Measurements from ENCODE around the gene SYDE2.
"Not testable (repeated sequence)": the region's sequence is repeated elsewhere in the genome, so short reads cannot be mapped to it uniquely, and the experiment has no call there.

The SYDE2 gene

GRCh38 chr1:85216697-85217096 is 15.9 kb upstream of the SYDE2 start:
- DNase-seq = no peak

GRCh38 chr1:85214654-85215053 is 13.8 kb upstream of the SYDE2 start:
- no peak for DNase-seq

GRCh38 chr1:85208488-85208887 is 7.7 kb upstream of the SYDE2 start:
- DNase-seq = no peak

DNA sequence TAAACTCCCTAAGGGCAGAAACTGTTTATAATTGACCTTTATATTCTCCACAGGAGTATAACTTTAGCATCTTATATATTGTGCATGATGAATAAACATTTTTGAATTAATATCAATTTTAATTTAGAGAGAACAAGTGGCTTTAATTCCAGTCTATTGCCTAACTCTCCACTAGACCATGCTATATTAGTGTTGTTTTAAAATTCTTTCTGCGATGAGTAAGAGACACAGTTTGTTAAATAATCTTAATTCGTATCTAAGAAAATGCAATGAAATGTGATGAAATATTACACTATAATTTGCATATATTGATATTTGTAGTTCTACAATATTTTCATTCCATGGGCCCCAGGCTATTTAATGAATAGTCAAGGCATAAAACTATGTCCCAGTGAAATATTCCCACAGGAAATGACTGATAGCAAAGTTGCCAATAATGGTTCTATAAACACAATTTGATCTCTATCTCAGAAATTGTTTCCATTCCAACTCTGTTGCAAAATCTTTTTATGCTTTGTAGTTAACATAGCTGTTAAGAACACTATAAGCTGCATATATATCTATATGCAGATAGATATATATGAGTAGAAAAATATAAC is 2.9 kb upstream of the SYDE2 start:
- no peak for DNase-seq

GRCh38 chr1:85202864-85203255 is 2.0 kb upstream of the SYDE2 start:
- no peak for DNase-seq

DNA sequence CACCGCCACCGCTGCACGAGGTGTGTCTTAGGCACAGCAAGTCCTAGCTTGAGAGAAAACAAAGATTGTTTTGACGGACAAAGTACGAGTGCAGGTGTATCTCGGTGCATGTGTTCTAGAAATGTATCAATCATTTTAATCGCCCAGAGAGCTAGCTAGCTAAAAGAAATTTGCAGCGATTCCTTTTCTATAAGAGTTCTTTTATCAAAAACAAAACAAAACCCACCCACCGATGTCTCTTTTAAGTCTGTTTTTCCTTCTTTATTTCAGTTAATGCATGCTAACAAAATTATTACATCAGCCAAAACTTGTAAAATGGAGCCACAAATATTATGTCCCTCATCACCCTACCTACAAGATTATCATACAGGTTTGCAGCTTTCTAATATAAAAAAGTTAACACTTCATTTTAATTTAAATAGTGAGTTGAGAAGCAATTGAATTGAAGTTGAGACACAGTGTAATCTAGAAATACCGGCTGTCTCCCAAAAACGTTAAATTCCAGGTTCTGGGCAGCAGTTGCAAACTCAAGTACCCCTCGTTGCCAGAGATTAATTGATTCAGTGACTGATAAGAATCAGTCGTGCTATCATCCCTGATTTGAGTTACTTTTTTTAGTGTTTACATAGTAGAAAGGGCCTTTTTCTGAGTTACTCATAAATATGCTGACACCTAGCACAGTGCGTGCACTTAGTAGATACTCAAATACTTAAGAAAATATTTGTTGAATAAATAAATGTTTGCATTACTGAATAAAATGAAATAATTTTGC is 1.5 kb upstream of the SYDE2 start:
- no peak for DNase-seq

- no peak for DNase-seq
Measured at GRCh38 chr1:85201340-85202091, 700 bp upstream of the SYDE2 start.

GRCh38 chr1:85199667-85200462 is 951 bp downstream of the SYDE2 start:
- DNase-seq = no peak

GRCh38 chr1:85198864-85199263 is 2.0 kb downstream of the SYDE2 start:
- DNase-seq = no peak

GRCh38 chr1:85196358-85196757 is 4.5 kb downstream of the SYDE2 start:
- no peak for DNase-seq

- DNase-seq = no peak
Measured at GRCh38 chr1:85195703-85196102, 5.1 kb downstream of the SYDE2 start.

DNA sequence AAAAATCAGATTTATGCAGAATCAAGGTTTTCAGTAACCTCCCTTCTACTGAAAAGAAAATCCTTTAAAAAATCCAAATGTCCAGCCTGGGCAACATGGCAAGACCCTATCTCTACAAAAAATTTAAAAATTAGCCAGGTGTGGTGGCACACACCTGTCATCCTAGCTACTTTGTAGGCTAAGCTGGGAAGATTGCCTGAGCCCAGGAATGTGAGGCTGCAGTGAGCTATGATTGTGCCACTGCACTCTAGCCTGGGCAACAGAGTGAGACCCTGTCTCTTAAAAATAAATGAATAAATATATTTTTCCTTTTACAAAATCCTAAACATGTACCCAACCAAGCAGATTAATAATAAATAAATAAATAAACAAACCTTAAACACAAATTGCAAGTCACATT is 8.7 kb downstream of the SYDE2 start:
- not testable (repeated sequence) for DNase-seq

DNA sequence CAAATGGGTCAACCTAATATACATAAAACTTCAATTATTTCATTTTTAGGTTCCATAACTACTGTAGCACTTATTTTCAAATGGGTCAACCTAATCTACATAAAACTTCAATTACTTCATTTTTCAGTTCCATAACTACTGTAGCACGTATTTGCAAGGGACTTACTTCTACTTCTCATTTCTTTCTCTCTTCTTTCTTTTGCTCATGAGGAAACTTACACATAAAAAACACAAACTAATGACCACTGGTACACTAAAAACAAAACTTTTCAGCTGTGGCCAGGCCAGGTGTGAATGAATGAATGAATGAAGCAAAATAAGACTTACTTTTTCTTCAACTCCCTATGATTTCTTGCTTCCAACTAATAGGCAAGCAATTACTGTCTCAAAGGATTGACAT is 11.7 kb downstream of the SYDE2 start:
- DNase-seq = no peak

DNA sequence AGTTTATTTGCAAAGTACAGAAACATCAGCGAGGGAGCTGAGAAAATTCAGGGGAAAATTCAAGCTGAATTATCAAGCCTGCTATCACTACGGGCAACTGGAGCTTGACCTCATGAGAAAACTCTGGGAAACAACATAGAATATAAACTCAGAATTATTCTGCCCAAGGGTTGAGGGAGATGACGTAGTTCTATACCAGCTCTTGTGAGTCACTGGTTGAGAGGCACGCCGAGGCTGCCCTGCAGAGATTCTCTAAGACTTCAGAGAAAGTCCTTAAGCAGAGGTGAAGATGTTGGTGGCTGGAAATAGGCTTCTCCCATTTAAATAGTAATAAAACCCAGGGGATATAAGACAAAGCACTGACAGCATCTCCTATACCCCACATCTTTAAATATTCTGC is 12.3 kb downstream of the SYDE2 start:
- DNase-seq = no peak

DNA sequence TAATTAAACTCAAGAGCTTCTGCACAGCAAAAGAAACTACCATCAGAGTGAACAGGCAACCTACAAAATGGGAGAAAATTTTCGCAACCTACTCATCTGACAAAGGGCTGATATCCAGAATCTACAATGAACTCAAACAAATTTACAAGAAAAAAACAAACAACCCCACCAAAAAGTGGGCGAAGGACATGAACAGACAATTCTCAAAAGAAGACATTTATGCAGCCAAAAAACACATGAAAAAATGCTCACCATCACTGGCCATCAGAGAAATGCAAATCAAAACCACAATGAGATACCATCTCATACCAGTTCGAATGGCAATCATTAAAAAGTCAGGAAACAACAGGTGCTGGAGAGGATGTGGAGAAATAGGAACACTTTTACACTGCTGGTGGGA is 13.8 kb downstream of the SYDE2 start:
- not testable (repeated sequence) for DNase-seq

GRCh38 chr1:85184245-85184644 is 16.6 kb downstream of the SYDE2 start:
- DNase-seq = no peak

DNA sequence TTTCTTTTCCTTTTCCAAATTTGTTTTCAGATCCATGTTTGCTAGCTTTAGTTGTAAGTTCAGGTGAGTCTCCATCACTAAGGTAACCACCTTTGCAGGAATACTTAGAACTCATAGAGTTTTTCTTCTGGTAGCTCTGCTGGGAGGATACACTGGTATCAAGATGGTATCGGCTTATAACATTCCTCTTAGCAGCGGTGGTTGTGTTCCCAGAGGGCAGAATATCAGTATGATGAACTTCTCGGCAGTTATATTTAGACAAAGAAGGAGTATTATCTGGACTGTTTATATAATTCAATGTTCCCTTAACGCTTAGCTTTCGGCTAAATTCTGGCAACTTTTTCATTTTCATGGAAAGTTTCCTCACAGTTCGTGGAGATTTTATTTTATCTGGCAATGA is 18.1 kb downstream of the SYDE2 start:
- no peak for DNase-seq

GRCh38 chr1:85180869-85181268 is 19.9 kb downstream of the SYDE2 start:
- no peak for DNase-seq

GRCh38 chr1:85179522-85179921 is 21.3 kb downstream of the SYDE2 start:
- DNase-seq = no peak

DNA sequence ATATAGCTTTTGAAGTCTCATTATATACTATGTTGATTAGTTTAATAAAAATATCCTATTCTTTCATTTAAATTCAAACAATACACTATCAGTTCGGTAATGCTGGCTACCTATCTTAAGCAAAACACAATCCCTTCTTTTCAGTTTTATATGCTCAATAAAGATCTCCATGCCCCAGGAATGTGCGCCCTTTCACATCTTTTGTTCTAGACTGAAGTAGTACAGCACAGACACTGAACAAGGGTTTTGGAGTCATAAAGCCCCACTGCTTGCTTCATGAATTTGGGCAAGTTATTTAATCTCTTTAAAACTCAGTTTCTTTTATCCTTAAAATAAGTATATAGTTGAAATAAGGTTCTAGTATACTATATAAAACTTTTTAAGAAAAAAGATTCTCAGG is 22.4 kb downstream of the SYDE2 start:
- no peak for DNase-seq

DNA sequence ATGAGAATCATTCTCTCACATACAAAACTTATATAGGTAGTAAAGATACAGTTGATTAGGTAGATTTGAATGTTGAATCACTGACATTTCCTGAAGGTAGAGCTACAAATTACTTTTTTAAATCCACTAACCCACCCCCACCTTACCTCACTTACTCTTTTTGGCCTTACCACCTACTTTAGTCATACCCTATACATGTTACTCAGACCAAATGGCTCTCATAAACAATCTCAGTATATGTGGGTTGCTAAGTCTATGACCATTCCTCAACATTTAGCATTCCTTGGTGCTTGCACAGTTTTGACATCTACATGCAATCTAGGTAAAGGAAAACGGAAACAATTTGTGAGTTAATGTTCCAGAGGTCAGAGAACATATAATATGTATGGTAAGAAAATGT is 26.3 kb downstream of the SYDE2 start:
- no peak for DNase-seq

DNA sequence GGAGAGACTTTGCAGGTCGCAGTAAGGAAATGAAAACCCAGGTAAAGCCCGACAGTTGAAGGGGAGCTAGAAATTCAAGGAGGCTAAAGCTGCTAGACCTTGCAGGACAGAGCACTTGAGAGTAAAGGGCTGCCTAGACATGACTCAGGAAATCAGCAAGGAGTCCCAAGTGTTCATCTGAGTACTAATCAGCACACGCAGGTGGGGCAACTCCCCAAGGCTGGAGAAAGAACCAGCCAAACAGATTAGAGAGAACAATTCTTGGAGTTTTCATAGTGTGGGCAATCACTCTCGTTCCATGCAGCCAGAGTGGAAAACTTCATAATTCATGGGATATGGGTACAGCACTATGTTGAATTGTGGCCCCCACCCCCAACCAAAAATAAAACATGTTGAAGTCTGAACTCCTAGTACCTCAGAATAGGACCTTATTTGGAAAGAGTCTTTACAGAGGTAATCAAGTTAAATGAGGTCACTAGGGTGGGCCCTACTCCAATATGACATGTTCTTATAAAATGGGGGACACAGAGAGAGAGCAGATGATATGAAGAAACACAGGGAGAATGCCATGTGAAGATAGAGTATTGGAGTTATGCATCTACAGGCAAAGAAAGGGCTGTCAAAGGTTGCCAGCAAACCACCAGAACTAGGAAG is 28.0 kb downstream of the SYDE2 start:
- DNase-seq = no peak

DNA sequence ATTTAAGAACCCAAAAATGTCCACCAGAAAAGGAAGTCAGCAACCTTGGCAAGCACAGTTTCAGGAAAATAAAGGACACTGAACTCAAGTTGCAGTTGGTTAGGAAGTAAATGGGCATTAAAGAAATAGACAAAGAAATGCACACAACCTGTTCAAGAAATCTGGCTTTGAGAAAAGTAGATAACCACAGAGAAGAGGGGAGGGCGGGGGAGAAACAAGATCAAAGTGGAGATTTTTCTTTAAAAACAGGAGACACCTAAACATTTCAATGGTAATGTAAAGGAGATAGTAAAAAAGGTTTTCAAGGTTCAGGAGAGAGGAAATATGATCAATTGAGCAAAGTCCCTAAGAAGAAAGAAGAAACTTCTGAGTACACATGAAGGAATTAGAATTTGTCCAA is 29.1 kb downstream of the SYDE2 start:
- DNase-seq = no peak
